Transverse colon (tissue), 4 donors: Measurements from ENCODE around the gene LMO1. TPM values are rescaled to one million over a fixed set of nuclear protein-coding genes. Genes with fewer than 3 reads are reported as not detected.

ENCODE experiments used
- DNase-seq: peaks from one replicate; pipeline ENCODE4 v3.0.0-alpha.2; 2019
- H3K27ac ChIP-seq, 4 donors: fragments of 200-600 bp; sonication (generic); 2 replicates each; pipeline ENCODE4 v1.5.1; 2016 to 2018; ENCODE audit warnings: inconsistent platforms in 4 of 4
- H3K27me3 ChIP-seq: fragments of 200-600 bp; sonication (generic); 2 replicates; pipeline ENCODE4 v1.5.1; 2017; ENCODE audit warnings: inconsistent platforms
- H3K36me3 ChIP-seq, 4 donors: fragments of 200-600 bp; sonication (generic); 2 replicates each; pipeline ENCODE4 v1.5.1; 2017 to 2019; ENCODE audit warnings: inconsistent platforms in 4 of 4
- H3K4me1 ChIP-seq, 4 donors: fragments of 200-600 bp; sonication (generic); 2 replicates each; pipeline ENCODE4 v1.5.1; 2017 to 2020; ENCODE audit warnings: inconsistent platforms in 4 of 4
- H3K4me3 ChIP-seq, 4 donors: fragments of 200-600 bp; sonication (generic); 1 replicate in 1 of 4; 2 replicates in 3 of 4; pipeline versions ENCODE4 v1.5.1 to v1.6.1; 2017 to 2019; ENCODE audit warnings: inconsistent platforms in 4 of 4
- H3K9me3 ChIP-seq, 2 donors: fragments of 200-600 bp; sonication (generic); 2 replicates each; pipeline ENCODE4 v1.5.1; 2017 to 2019; ENCODE audit warnings: inconsistent platforms in 2 of 2
- CTCF ChIP-seq, 5 experiments: fragments of 200-600 bp in 3 of 5; fragments of 450-650 bp in 2 of 5; sonication (generic) in 3 of 5; IDR thresholded peaks; 1 replicate in 2 of 5; 2 replicates in 3 of 5; pipeline ENCODE4 v1.5.1; 2016 to 2017; ENCODE audit warnings: antibody characterized with exemption in 5 of 5, inconsistent platforms in 3 of 5, mild to moderate bottlenecking in 2 of 5, moderate library complexity in 1 of 5
- EP300 ChIP-seq: sonication (generic); formaldehyde crosslinking; IDR thresholded peaks from one replicate; pipeline ENCODE4 v1.6.1; 2017; ENCODE audit warnings: antibody characterized with exemption, low read depth
- POLR2A ChIP-seq: fragments of 450-650 bp; IDR thresholded peaks from one replicate; pipeline ENCODE4 v1.6.1; 2016; ENCODE audit warnings: antibody characterized with exemption, mild to moderate bottlenecking, moderate library complexity
- POLR2AphosphoS5 ChIP-seq, 3 donors: sonication (generic); formaldehyde crosslinking; IDR thresholded peaks; one replicate each; pipeline ENCODE4 v1.6.1; 2016; ENCODE audit warnings: antibody characterized with exemption in 3 of 3
- WGBS, 2 donors: methylation state at CpG; one replicate each; pipeline ENCODE4 v1.1.5; 2018; ENCODE audit warnings: low coverage in 1 of 2; 5-methylcytosine and 5-hydroxymethylcytosine counted together
- in situ Hi-C, 4 donors: fragments of 200-750 bp; cut with MboI; loops; one replicate each; pipeline versions ENCODE4 v1.15.0 to v1.15.1; 2017; ENCODE audit warnings: low sequenced_read_pairs in 3 of 4, low pct_ligation_motif_present in 1 of 4, low pct_unique_long_range_greater_than_20kb in 1 of 4
- intact Hi-C: fragments of 100-400 bp; cut with DNase I; formaldehyde crosslinking; loops from one replicate; pipeline ENCODE4 v1.15.1; 2023; ENCODE audit warnings: low total_unique reads
- total RNA-seq, 4 donors: library from RNA; depleted of rRNA; stranded (reverse); fragments of >200 nt; gene quantifications; one replicate each; pipeline ENCODE4 v1.1.0, GENCODE V29; 2016

Gene LMO1
- total RNA-seq, 4 donors from 2014 or later: not detected

GRCh38 chr11:8287703-8288102, 24.0 kb upstream of the LMO1 start:
- Histone ChIP-seq H3K27ac (no peak overlapping the region), H3K4me1 (peaks cover 0 to 7% (median 3%) of the 10 kb centered on the region in 4 donors), H3K9me3 (no peaks in the 10 kb centered on the region), H3K27me3 (peaks cover 10% of the 10 kb centered on the region), H3K36me3 (no peaks in the 10 kb centered on the region), H3K4me3 (no peak overlapping the region)
- TF ChIP-seq POLR2A (no peak), EP300 (no peak), POLR2AphosphoS5 (IDR thresholded peaks at IDR 0.05) (no peak), CTCF (IDR thresholded peaks at IDR 0.05) (no peak)
- DNase-seq: no peak
- in situ Hi-C loops (no loop called here), intact Hi-C loops (no loop called here)

- peaks cover 0 to 7% (median 3%) of the 10 kb centered on the region in 4 donors for H3K4me1 ChIP-seq
- 90% methylated on average over 5 of the region's 5 CpGs; no CpG with 5 or more reads in 1 of the 2 donors for WGBS, 2 donors
- no peaks in the 10 kb centered on the region for H3K36me3 ChIP-seq
- no peaks in the 10 kb centered on the region for H3K9me3 ChIP-seq
- no peak for DNase-seq
- in situ Hi-C loops (no loop called here), intact Hi-C loops (no loop called here)
- TF ChIP-seq EP300: no peak
- TF ChIP-seq POLR2AphosphoS5 (IDR thresholded peaks at IDR 0.05): no peak
- no peak for TF ChIP-seq POLR2A
- TF ChIP-seq CTCF (IDR thresholded peaks at IDR 0.05): no peak
- H3K4me3 ChIP-seq: no peak overlapping the region
- no peak overlapping the region for H3K27ac ChIP-seq
- H3K27me3 ChIP-seq: peaks cover 10% of the 10 kb centered on the region
These were observed 23.6 kb upstream of the LMO1 start for GRCh38 chr11:8287297-8287696.

- H3K36me3 ChIP-seq: no peaks in the 10 kb centered on the region
- no peaks in the 10 kb centered on the region for H3K9me3 ChIP-seq
- no peak overlapping the region for H3K27ac ChIP-seq
- TF ChIP-seq EP300 (no peak), POLR2AphosphoS5 (IDR thresholded peaks at IDR 0.05) (no peak), POLR2A (no peak), CTCF (IDR thresholded peaks at IDR 0.05) (no peak)
- no peak for DNase-seq
- in situ Hi-C loops (no loop called here), intact Hi-C loops (no loop called here)
- H3K27me3 ChIP-seq: peaks cover 10% of the 10 kb centered on the region
- no peak overlapping the region for H3K4me3 ChIP-seq
- H3K4me1 ChIP-seq: peaks cover 0 to 7% (median 3%) of the 10 kb centered on the region in 4 donors
- 70% methylated on average over 2 of the region's 2 CpGs; no CpG with 5 or more reads in 1 of the 2 donors for WGBS, 2 donors
These were observed 23.2 kb upstream of the LMO1 start for GRCh38 chr11:8286886-8287285.

GRCh38 chr11:8285796-8286195, 22.1 kb upstream of the LMO1 start:
- peaks cover 10% of the 10 kb centered on the region for H3K27me3 ChIP-seq
- DNase-seq: no peak
- TF ChIP-seq CTCF (IDR thresholded peaks at IDR 0.05) (no peak), POLR2A (no peak), POLR2AphosphoS5 (IDR thresholded peaks at IDR 0.05) (no peak), EP300 (no peak)
- no peak overlapping the region for H3K27ac ChIP-seq
- no peak overlapping the region for H3K4me3 ChIP-seq
- no peaks in the 10 kb centered on the region for H3K9me3 ChIP-seq
- no peaks in the 10 kb centered on the region for H3K36me3 ChIP-seq
- H3K4me1 ChIP-seq: peaks cover 0 to 7% (median 3%) of the 10 kb centered on the region in 4 donors
- in situ Hi-C loops (no loop called here), intact Hi-C loops (no loop called here)
- WGBS, 2 donors: 83% methylated on average over 4 of the region's 4 CpGs; no CpG with 5 or more reads in 1 of the 2 donors
